OCI-LY1 (cell line): ENCODE results near the gene RNF114.

Source experiments
- H2AFZ ChIP-seq: fragments of 200-600 bp; sonication (generic), shearing (Covaris generic); 2 replicates; pipeline ENCODE4 v1.6.0; 2014; ENCODE audit warnings: antibody characterized with exemption, mild to moderate bottlenecking, low read length
- H3F3A ChIP-seq: fragments of 200-600 bp; sonication (generic), shearing (Covaris generic); 2 replicates; pipeline ENCODE4 v1.6.0; 2014; ENCODE audit warnings: mild to moderate bottlenecking, antibody characterized with exemption, low read length, moderate library complexity; ENCODE audit not compliant: insufficient read depth
- H3K27ac ChIP-seq: fragments of 200-600 bp; sonication (generic); 2 replicates; pipeline ENCODE4 v1.5.1; 2014; ENCODE audit warnings: low read length, mixed run types, mild to moderate bottlenecking, low read depth; ENCODE audit not compliant: poor library complexity, severe bottlenecking
- H3K27me3 ChIP-seq: fragments of 200-600 bp; sonication (generic); 2 replicates; pipeline ENCODE4 v1.6.0; 2014; ENCODE audit warnings: antibody characterized with exemption, mild to moderate bottlenecking, low read length, moderate library complexity; ENCODE audit not compliant: insufficient read depth
- H3K36me3 ChIP-seq: fragments of 200-600 bp; sonication (generic); 2 replicates; pipeline ENCODE4 v1.6.1; 2014; ENCODE audit warnings: mild to moderate bottlenecking, antibody characterized with exemption, low read length, moderate library complexity, mixed read lengths; ENCODE audit not compliant: insufficient read depth
- H3K4me1 ChIP-seq: fragments of 200-600 bp; sonication (generic); 2 replicates; pipeline ENCODE4 v1.5.1; 2014; ENCODE audit warnings: mild to moderate bottlenecking, low read length, moderate library complexity; ENCODE audit not compliant: insufficient read depth, severe bottlenecking
- H3K4me2 ChIP-seq: fragments of 200-600 bp; sonication (generic), shearing (Covaris generic); 2 replicates; pipeline ENCODE4 v1.6.1; 2014; ENCODE audit warnings: low read length
- H3K4me3 ChIP-seq: fragments of 200-600 bp; sonication (generic); 2 replicates; pipeline ENCODE4 v1.5.1; 2014; ENCODE audit warnings: low read length, low read depth, mild to moderate bottlenecking, mixed read lengths; ENCODE audit not compliant: poor library complexity, severe bottlenecking
- H3K79me2 ChIP-seq: fragments of 200-600 bp; shearing (Covaris generic); 2 replicates; pipeline ENCODE4 v1.6.1; 2016; ENCODE audit warnings: mixed run types, low read length, mixed read lengths; ENCODE audit not compliant: insufficient read depth
- H3K9ac ChIP-seq: fragments of 200-600 bp; sonication (generic), shearing (Covaris generic); 2 replicates; pipeline ENCODE4 v1.6.1; 2014; ENCODE audit warnings: mild to moderate bottlenecking, low read length, mixed read lengths
- H3K9me2 ChIP-seq: fragments of 200-600 bp; sonication (generic), shearing (Covaris generic); 2 replicates; pipeline ENCODE4 v1.6.1; 2014; ENCODE audit warnings: low read depth, mild to moderate bottlenecking, low read length, mixed read lengths
- H3K9me3 ChIP-seq: fragments of 200-600 bp; shearing (Covaris generic); 2 replicates; pipeline ENCODE4 v1.6.1; 2014; ENCODE audit warnings: low read length, mixed read lengths
- H4K20me1 ChIP-seq: fragments of 200-600 bp; sonication (generic), shearing (Covaris generic); 2 replicates; pipeline ENCODE4 v1.6.0; 2016; ENCODE audit warnings: mild to moderate bottlenecking, low read length; ENCODE audit not compliant: insufficient read depth
- EZH2 ChIP-seq: fragments of 200-600 bp; sonication (generic), shearing (Covaris generic); IDR thresholded peaks from 2 replicates; pipeline ENCODE4 v1.8.0; 2017; ENCODE audit warnings: borderline replicate concordance, mixed run types, mild to moderate bottlenecking, antibody characterized with exemption, low read length, moderate library complexity, mixed read lengths
- TF ChIP-seq, protein P1 (sequence below): fragments of 200-600 bp; sonication (generic), shearing (Covaris generic); IDR thresholded peaks from 2 replicates; pipeline ENCODE4 v1.5.1; 2017; ENCODE audit warnings: mild to moderate bottlenecking, antibody characterized with exemption, low read length, moderate library complexity, mixed read lengths

RNF114 gene

GRCh38 chr20:49928411-49929141, 7.6 kb upstream of the RNF114 start:
- H3K4me1 ChIP-seq: peaks cover 7% of the 10 kb centered on the region
- TF ChIP-seq, protein P1, sequence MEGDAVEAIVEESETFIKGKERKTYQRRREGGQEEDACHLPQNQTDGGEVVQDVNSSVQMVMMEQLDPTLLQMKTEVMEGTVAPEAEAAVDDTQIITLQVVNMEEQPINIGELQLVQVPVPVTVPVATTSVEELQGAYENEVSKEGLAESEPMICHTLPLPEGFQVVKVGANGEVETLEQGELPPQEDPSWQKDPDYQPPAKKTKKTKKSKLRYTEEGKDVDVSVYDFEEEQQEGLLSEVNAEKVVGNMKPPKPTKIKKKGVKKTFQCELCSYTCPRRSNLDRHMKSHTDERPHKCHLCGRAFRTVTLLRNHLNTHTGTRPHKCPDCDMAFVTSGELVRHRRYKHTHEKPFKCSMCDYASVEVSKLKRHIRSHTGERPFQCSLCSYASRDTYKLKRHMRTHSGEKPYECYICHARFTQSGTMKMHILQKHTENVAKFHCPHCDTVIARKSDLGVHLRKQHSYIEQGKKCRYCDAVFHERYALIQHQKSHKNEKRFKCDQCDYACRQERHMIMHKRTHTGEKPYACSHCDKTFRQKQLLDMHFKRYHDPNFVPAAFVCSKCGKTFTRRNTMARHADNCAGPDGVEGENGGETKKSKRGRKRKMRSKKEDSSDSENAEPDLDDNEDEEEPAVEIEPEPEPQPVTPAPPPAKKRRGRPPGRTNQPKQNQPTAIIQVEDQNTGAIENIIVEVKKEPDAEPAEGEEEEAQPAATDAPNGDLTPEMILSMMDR: peak; percentile 86
- TF ChIP-seq EZH2: no peak
- H3K27me3 ChIP-seq: no peaks in the 10 kb centered on the region
- H3K79me2 ChIP-seq: no peaks in the 10 kb centered on the region
- H2AFZ ChIP-seq: no peak overlapping the region
- H4K20me1 ChIP-seq: no peaks in the 10 kb centered on the region
- H3F3A ChIP-seq: peaks cover under 1% of the 10 kb centered on the region; the same call in 1 of the 2 replicates
- no peaks in the 10 kb centered on the region for H3K9me2 ChIP-seq
- no peak overlapping the region for H3K4me3 ChIP-seq
- H3K27ac ChIP-seq: no peak overlapping the region
- no peak overlapping the region for H3K9ac ChIP-seq
- H3K9me3 ChIP-seq: 0 out of 2 replicates have a peak, but pooled peaks cover 2% of the 10 kb centered on the region
- peak overlapping the region; percentile 31; the same call in 1 of the 2 replicates for H3K4me2 ChIP-seq
- H3K36me3 ChIP-seq: no peaks in the 10 kb centered on the region

DNA sequence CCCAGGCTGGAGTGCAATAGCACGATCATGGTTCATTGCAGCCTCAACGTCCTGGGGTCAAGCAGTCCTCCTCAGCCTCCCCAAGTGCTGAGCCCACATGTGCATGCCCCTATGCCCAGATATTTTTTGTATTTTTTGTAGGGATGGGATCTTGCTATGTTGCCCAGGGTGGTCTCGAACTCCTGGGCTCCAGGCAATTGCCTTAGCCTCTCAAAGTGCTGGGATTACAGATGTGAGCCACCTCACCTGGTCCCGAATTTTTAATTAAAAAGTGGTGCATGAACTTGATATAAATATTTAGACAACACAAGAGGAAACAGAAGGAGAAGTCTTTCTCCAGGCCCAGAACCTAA, 7.1 kb upstream of the RNF114 start:
- Histone ChIP-seq H3K27me3 (no peaks in the 10 kb centered on the region), H3K9me2 (no peaks in the 10 kb centered on the region), H3K4me3 (no peak overlapping the region), H3K27ac (no peak overlapping the region), H3F3A (peaks cover 6% of the 10 kb centered on the region; the same call in 1 of the 2 replicates), H3K4me2 (no peak overlapping the region), H3K36me3 (no peaks in the 10 kb centered on the region), H3K79me2 (no peaks in the 10 kb centered on the region), H3K9me3 (0 out of 2 replicates have a peak, but pooled peaks cover 2% of the 10 kb centered on the region), H3K9ac (no peak overlapping the region), H2AFZ (no peak overlapping the region), H4K20me1 (no peaks in the 10 kb centered on the region), H3K4me1 (peaks cover 10% of the 10 kb centered on the region)
- TF ChIP-seq, protein P1: no peak
- no peak for TF ChIP-seq EZH2

GRCh38 chr20:49935746-49936152, 448 bp upstream of the RNF114 start:
- Histone ChIP-seq H3K9ac (peak overlapping the region; percentile 39), H4K20me1 (no peaks in the 10 kb centered on the region), H3K79me2 (peaks cover 38% of the 10 kb centered on the region), H3F3A (peaks cover 12% of the 10 kb centered on the region), H3K4me2 (peak overlapping the region; percentile 60), H3K27ac (peak overlapping the region; percentile 68), H3K36me3 (peaks cover 14% of the 10 kb centered on the region; the same call in 1 of the 2 replicates), H3K9me2 (no peaks in the 10 kb centered on the region), H3K4me3 (peak overlapping the region; percentile 92), H3K27me3 (no peaks in the 10 kb centered on the region), H3K4me1 (peaks cover 40% of the 10 kb centered on the region), H3K9me3 (no peaks in the 10 kb centered on the region), H2AFZ (peak overlapping the region; percentile 80; the same call in 1 of the 2 replicates)
- TF ChIP-seq, protein P1: no peak
- no peak for TF ChIP-seq EZH2
